K562 (cell line): ENCODE measurements around the gene CDX1. TPM values are rescaled to one million over a fixed set of nuclear protein-coding genes. Genes with fewer than 3 reads are reported as not detected.

Experiments
- ARID4B ChIP-seq: sonication (generic); formaldehyde crosslinking; IDR thresholded peaks from 2 replicates; pipeline ENCODE4 v1.8.0; 2022; ENCODE audit warnings: mild to moderate bottlenecking, missing genetic modification reagents
- CEBPB ChIP-seq: fragments of 450-650 bp; IDR thresholded peaks from 2 replicates; pipeline ENCODE4 v1.6.1; 2016; ENCODE audit warnings: missing genetic modification characterization, missing compliant biosample characterization
- CHD2 ChIP-seq: IDR thresholded peaks from 2 replicates; pipeline ENCODE4 v1.6.1; 2011; ENCODE audit warnings: low read depth, low read length
- CREB3L1 ChIP-seq: fragments of 450-650 bp; IDR thresholded peaks from 2 replicates; pipeline ENCODE4 v1.6.1; 2014; ENCODE audit warnings: low read depth, mild to moderate bottlenecking, moderate library complexity, borderline replicate concordance
- HMG20A ChIP-seq: fragments of 450-650 bp; formaldehyde crosslinking; conservative IDR thresholded peaks from 2 replicates; pipeline ENCODE4 v1.4.0; 2020; ENCODE audit warnings: mild to moderate bottlenecking, mixed read lengths
- KAT2B ChIP-seq: IDR thresholded peaks from one replicate; pipeline ENCODE4 v1.6.1; 2012; ENCODE audit warnings: low read depth, mild to moderate bottlenecking, control low read depth, inconsistent platforms, low read length, moderate library complexity
- MBD2 ChIP-seq: sonication (generic); IDR thresholded peaks from 2 replicates; pipeline ENCODE4 v1.6.1; 2016; ENCODE audit warnings: low read depth, borderline replicate concordance
- MED1 ChIP-seq: sonication (generic); formaldehyde crosslinking; IDR thresholded peaks from 2 replicates; pipeline ENCODE4 v1.8.1; 2023; ENCODE audit warnings: missing genetic modification reagents, borderline replicate concordance
- PHF21A ChIP-seq: fragments of 450-650 bp; IDR thresholded peaks from 2 replicates; pipeline ENCODE4 v1.6.1; 2017; ENCODE audit warnings: low read depth, borderline replicate concordance
- PHTF2 ChIP-seq: fragments of 250-450 bp; sonication (Bioruptor Pico); IDR thresholded peaks from 2 replicates; pipeline ENCODE4 v1.5.0; 2021; ENCODE audit warnings: mild to moderate bottlenecking
- RAD51 ChIP-seq: fragments of 450-650 bp; IDR thresholded peaks from 2 replicates; pipeline ENCODE4 v1.7.1; 2016; ENCODE audit warnings: low read depth, mild to moderate bottlenecking, borderline replicate concordance
- RUNX1 ChIP-seq: sonication (generic); IDR thresholded peaks from 2 replicates; pipeline ENCODE4 v1.6.1; 2016; ENCODE audit warnings: antibody characterized with exemption, low read depth
- SIN3B ChIP-seq: fragments of 450-650 bp; IDR thresholded peaks from 2 replicates; pipeline ENCODE4 v1.6.1; 2017; ENCODE audit warnings: low read depth, mild to moderate bottlenecking, moderate library complexity
- SNIP1 ChIP-seq: fragments of 450-650 bp; IDR thresholded peaks from 2 replicates; pipeline ENCODE4 v1.7.1; 2017; ENCODE audit warnings: low read depth, mild to moderate bottlenecking
- SP2 ChIP-seq: IDR thresholded peaks from 2 replicates; pipeline ENCODE4 v1.6.1; 2011; ENCODE audit warnings: mild to moderate bottlenecking, low read depth, low read length, moderate library complexity; ENCODE audit not compliant: poor library complexity, severe bottlenecking; ENCODE audit errors: extremely low read depth
- SRF ChIP-seq, 2 experiments: fragments of 250-450, 450-650 bp in 1 of 2; sonication (Bioruptor Pico) in 1 of 2; sonication (generic) in 1 of 2; formaldehyde crosslinking; IDR thresholded peaks; 2 replicates each; pipeline versions ENCODE4 v1.5.0 to v1.5.1; 2020 to 2022; ENCODE audit warnings: mild to moderate bottlenecking in 1 of 2, missing genetic modification reagents in 1 of 2
- STAT5B ChIP-seq: fragments of 250-450 bp; sonication (Bioruptor Pico); IDR thresholded peaks from 2 replicates; pipeline ENCODE4 v1.8.0; 2021; ENCODE audit warnings: mild to moderate bottlenecking, inconsistent platforms
- TFAP4 ChIP-seq: sonication (generic); formaldehyde crosslinking; IDR thresholded peaks from 2 replicates; pipeline ENCODE4 v1.8.0; 2022; ENCODE audit warnings: missing genetic modification reagents, mild to moderate bottlenecking, moderate library complexity, borderline replicate concordance
- VEZF1 ChIP-seq: fragments of 200-800 bp; sonication (Bioruptor generic); IDR thresholded peaks from 2 replicates; pipeline ENCODE4 v1.6.1; 2017; ENCODE audit warnings: missing genetic modification characterization, missing compliant biosample characterization
- ZNF146 ChIP-seq: IDR thresholded peaks from one replicate; pipeline ENCODE4 v1.6.1; 2018; ENCODE audit warnings: missing compliant biosample characterization; ENCODE audit not compliant: unreplicated experiment
- ZNF3 ChIP-seq: fragments of 250-450 bp; sonication (Bioruptor Pico); IDR thresholded peaks from 2 replicates; pipeline ENCODE4 v1.5.0; 2021; ENCODE audit warnings: mild to moderate bottlenecking, moderate library complexity
- ZNF584 ChIP-seq: fragments of 200-800 bp; sonication (Bioruptor generic); IDR thresholded peaks from 2 replicates; pipeline ENCODE4 v1.6.1; 2016; ENCODE audit warnings: low read depth, mild to moderate bottlenecking, missing genetic modification characterization, missing compliant biosample characterization
- ZNF778 ChIP-seq: fragments of 450-650 bp; formaldehyde crosslinking; IDR thresholded peaks from 2 replicates; pipeline ENCODE4 v1.4.0; 2020; ENCODE audit warnings: mild to moderate bottlenecking, moderate library complexity
- polyA plus RNA-seq, 8 experiments: library from polyadenylated mRNA; depleted of rRNA in 4 of 8; stranded (reverse) in 5 of 8; unstranded in 3 of 8; fragments of >200 nt; fragmentation: Nextera tagmentation in 2 of 8; fragmentation: Illumina TruSeq in 1 of 8; extraction: Ambion mirVana in 2 of 8; extraction: Trizol in 1 of 8; gene quantifications; 2 replicates each; pipeline versions ENCODE4 v1.2.1 to v1.2.3, GENCODE V29; 2011 to 2014; ENCODE audit warnings: inconsistent platforms in 1 of 8, missing spikeins in 1 of 8
- total RNA-seq, 7 experiments: library from RNA; depleted of rRNA in 6 of 7; stranded (reverse); fragments of >200 nt in 6 of 7; fragmentation: Illumina TruSeq in 2 of 7; extraction: Trizol in 2 of 7; gene quantifications; 2 replicates each; pipeline versions ENCODE4 v1.2.1 to v1.2.3, GENCODE V29; 2011 to 2021; ENCODE audit warnings: low replicate concordance in 1 of 7

CDX1 gene
- total and polyA plus RNA-seq, 9 of the 15 experiments (the other 6 are each of a cell fraction or from before 2014, with no cell fraction given): 0.06 to 0.16 TPM; not detected in 7

- TF ChIP-seq ARID4B (CRISPR knock-in tag) (no peak), ZNF3 (no peak), CHD2 (no peak), PHF21A (no peak), MED1 (CRISPR knock-in tag) (no peak), SIN3B (no peak), SRF (CRISPR knock-in tag; IDR thresholded peaks at IDR 0.05) (peak; percentile 53 to 97; a peak in 3 of 4 replicates), PHTF2 (CRISPR knock-in tag) (no peak), SNIP1 (no peak), KAT2B (no peak), HMG20A (CRISPR knock-in tag) (no peak), RUNX1 (no peak), VEZF1 (CRISPR knock-in tag) (no peak), MBD2 (no peak), ZNF778 (CRISPR knock-in tag) (no peak), SP2 (no peak), STAT5B (no peak), TFAP4 (CRISPR knock-in tag) (peak; percentile 88), RAD51 (peak; percentile 62), CREB3L1 (no peak), ZNF584 (CRISPR knock-in tag) (no peak), ZNF146 (CRISPR knock-in tag) (no peak), CEBPB (tag) (no peak)
Measured at GRCh38 chr5:150175536-150175935, 9.0 kb downstream of the CDX1 start (continued).
